22Rv1 (cell line): Measurements from ENCODE around the gene ABCA8.
"Not testable (repeated sequence)": the region's sequence is repeated elsewhere in the genome, so short reads cannot be mapped to it uniquely, and the experiment has no call there.

Source experiments
- CTCF ChIP-seq: fragments of 450-650 bp; IDR thresholded peaks from 2 replicates; pipeline ENCODE4 v1.5.1; 2017; ENCODE audit warnings: mild to moderate bottlenecking
- ZFX ChIP-seq: fragments of 450-650 bp; IDR thresholded peaks from 2 replicates; pipeline ENCODE4 v1.6.1; 2017; ENCODE audit warnings: antibody characterized with exemption, borderline replicate concordance

- TF ChIP-seq CTCF, ZFX: not testable (repeated sequence)
Measured at GRCh38 chr17:68947868-68948267, 7.3 kb downstream of the ABCA8 start.
